Adrenal gland (tissue), 12 donors: ENCODE results near the gene MYO9A. TPM values are rescaled to one million over a fixed set of nuclear protein-coding genes. Genes with fewer than 3 reads are reported as not detected.

Experiments used
- DNase-seq, 7 donors: peaks; one replicate each; pipeline ENCODE4 v3.0.0-alpha.2; 2019 to 2020
- H3K27ac ChIP-seq, 5 donors: fragments of 200-600 bp; sonication (generic) in 4 of 5; 1 replicate in 3 of 5; 2 replicates in 2 of 5; pipeline versions ENCODE4 v1.5.1 to v1.8.0; 2016 to 2020; ENCODE audit warnings: mild to moderate bottlenecking in 1 of 5
- H3K27me3 ChIP-seq: fragments of 200-600 bp; 2 replicates; pipeline ENCODE4 v1.8.0; 2021
- H3K36me3 ChIP-seq, 2 donors: fragments of 200-600 bp; replicated peaks in 1 of 2; 1 replicate in 1 of 2; 2 replicates in 1 of 2; pipeline versions ENCODE4 v1.5.1 to v1.8.0; 2018 to 2022
- H3K4me1 ChIP-seq, 2 donors: fragments of 200-600 bp; replicated peaks in 1 of 2; 1 replicate in 1 of 2; 2 replicates in 1 of 2; pipeline versions ENCODE4 v1.5.1 to v1.8.0; 2018 to 2021
- H3K4me3 ChIP-seq, 4 donors: fragments of 200-600 bp; sonication (generic) in 3 of 4; one replicate each; pipeline ENCODE4 v1.5.1; 2016 to 2018
- H3K9me3 ChIP-seq, 3 donors: fragments of 200-600 bp; sonication (generic) in 1 of 3; replicated peaks in 1 of 3; 1 replicate in 2 of 3; 2 replicates in 1 of 3; pipeline versions ENCODE4 v1.5.1 to v1.8.0; 2016 to 2021
- POLR2A ChIP-seq, 2 donors: fragments of 450-650 bp; IDR thresholded peaks; one replicate each; pipeline ENCODE4 v1.6.1; 2017; ENCODE audit warnings: antibody characterized with exemption in 2 of 2, mild to moderate bottlenecking in 2 of 2, moderate library complexity in 1 of 2
- WGBS, 4 donors: extraction: QIAGEN DNeasy Blood & Tissue Kit in 2 of 4; methylation state at CpG; one replicate each; pipeline versions ENCODE4 v1.1.5 to v1.1.7; 2013 to 2017; 5-methylcytosine and 5-hydroxymethylcytosine counted together
- intact Hi-C, 2 donors: fragments of 100-400 bp; cut with DNase I; formaldehyde crosslinking; loops; one replicate each; pipeline versions ENCODE4 v1.14.1 to v1.15.0; 2022 to 2023
- polyA plus RNA-seq, 3 donors: library from polyadenylated mRNA; stranded (reverse); fragments of 200-250 nt in 2 of 3; fragments of 350-450 nt in 1 of 3; fragmentation: Illumina TruSeq in 1 of 3; extraction: RNeasy Lipid Tissue Mini Kit (QIAGEN cat#74804) in 1 of 3; gene quantifications; one replicate each; pipeline ENCODE4 v1.2.3, GENCODE V29; 2013 to 2014
- total RNA-seq, 9 donors: library from RNA; depleted of rRNA in 4 of 9; stranded (reverse); fragments of >200 nt in 4 of 9; fragments of 120-200 nt in 1 of 9; fragmentation: NEBNext Ultra II Directional in 1 of 9; extraction: Animal tissue kit (Norgen Biotek cat#: 25700) in 1 of 9; gene quantifications; one replicate each; pipeline versions ENCODE4 v1.1.0 to v1.2.4, GENCODE V29; 2013 to 2023
- TF ChIP-seq, protein P1 (sequence below), 6 experiments: fragments of 450-650 bp in 4 of 6; fragments of 200-600 bp in 2 of 6; sonication (generic) in 1 of 6; IDR thresholded peaks; 1 replicate in 5 of 6; 2 replicates in 1 of 6; pipeline versions ENCODE4 v1.5.1 to v1.8.0; 2016 to 2021; ENCODE audit warnings: antibody characterized with exemption in 6 of 6, mild to moderate bottlenecking in 2 of 6, moderate library complexity in 1 of 6
- donor health status: healthy with polysubstance abuse.
- donor health status: Bipolar disorder and iron deficiency.
- donor health status: DM: yes; HTN: yes; CAD: no.
- donor health status: DM: no; HTN: no; CAD: no.
- donor health status: DM: no; HTN: no; CAD: no.
- donor health status: DM: yes; HTN: yes; CAD: no.

Gene MYO9A
- total and polyA plus RNA-seq, 12 donors = 3.0 to 34.0 (median 19.8) TPM

- no peaks in the 10 kb centered on the region for H3K4me1 ChIP-seq
- no peaks in the 10 kb centered on the region for H3K9me3 ChIP-seq
- WGBS, 4 donors = 71 to 84% (median 76%) methylated on average over 4 of the region's 4 CpGs
- intact Hi-C loops = no loop called here
- TF ChIP-seq POLR2A (IDR thresholded peaks at IDR 0.05) = no peak
- TF ChIP-seq, protein P1, sequence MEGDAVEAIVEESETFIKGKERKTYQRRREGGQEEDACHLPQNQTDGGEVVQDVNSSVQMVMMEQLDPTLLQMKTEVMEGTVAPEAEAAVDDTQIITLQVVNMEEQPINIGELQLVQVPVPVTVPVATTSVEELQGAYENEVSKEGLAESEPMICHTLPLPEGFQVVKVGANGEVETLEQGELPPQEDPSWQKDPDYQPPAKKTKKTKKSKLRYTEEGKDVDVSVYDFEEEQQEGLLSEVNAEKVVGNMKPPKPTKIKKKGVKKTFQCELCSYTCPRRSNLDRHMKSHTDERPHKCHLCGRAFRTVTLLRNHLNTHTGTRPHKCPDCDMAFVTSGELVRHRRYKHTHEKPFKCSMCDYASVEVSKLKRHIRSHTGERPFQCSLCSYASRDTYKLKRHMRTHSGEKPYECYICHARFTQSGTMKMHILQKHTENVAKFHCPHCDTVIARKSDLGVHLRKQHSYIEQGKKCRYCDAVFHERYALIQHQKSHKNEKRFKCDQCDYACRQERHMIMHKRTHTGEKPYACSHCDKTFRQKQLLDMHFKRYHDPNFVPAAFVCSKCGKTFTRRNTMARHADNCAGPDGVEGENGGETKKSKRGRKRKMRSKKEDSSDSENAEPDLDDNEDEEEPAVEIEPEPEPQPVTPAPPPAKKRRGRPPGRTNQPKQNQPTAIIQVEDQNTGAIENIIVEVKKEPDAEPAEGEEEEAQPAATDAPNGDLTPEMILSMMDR (IDR thresholded peaks at IDR 0.05) = no peak
- no peaks in the 10 kb centered on the region for H3K36me3 ChIP-seq
- no peaks in the 10 kb centered on the region for H3K27me3 ChIP-seq
- no peak overlapping the region for H3K27ac ChIP-seq
- no peak overlapping the region for H3K4me3 ChIP-seq
- no peak for DNase-seq
These were observed 45.8 kb upstream of the MYO9A start for GRCh38 chr15:72163719-72164118.

- H3K36me3 ChIP-seq = no peaks in the 10 kb centered on the region
- 84 to 95% (median 92%) methylated on average over 2 to 5 of the region's 5 CpGs for WGBS, 4 donors
- H3K27me3 ChIP-seq = no peaks in the 10 kb centered on the region
- DNase-seq = no peak
- no peak overlapping the region for H3K27ac ChIP-seq
- H3K4me3 ChIP-seq = no peak overlapping the region
- no peaks in the 10 kb centered on the region for H3K4me1 ChIP-seq
- H3K9me3 ChIP-seq = no peaks in the 10 kb centered on the region
- intact Hi-C loops = no loop called here
- no peak for TF ChIP-seq POLR2A (IDR thresholded peaks at IDR 0.05)
These were observed 44.6 kb upstream of the MYO9A start for GRCh38 chr15:72162569-72162968.

DNA sequence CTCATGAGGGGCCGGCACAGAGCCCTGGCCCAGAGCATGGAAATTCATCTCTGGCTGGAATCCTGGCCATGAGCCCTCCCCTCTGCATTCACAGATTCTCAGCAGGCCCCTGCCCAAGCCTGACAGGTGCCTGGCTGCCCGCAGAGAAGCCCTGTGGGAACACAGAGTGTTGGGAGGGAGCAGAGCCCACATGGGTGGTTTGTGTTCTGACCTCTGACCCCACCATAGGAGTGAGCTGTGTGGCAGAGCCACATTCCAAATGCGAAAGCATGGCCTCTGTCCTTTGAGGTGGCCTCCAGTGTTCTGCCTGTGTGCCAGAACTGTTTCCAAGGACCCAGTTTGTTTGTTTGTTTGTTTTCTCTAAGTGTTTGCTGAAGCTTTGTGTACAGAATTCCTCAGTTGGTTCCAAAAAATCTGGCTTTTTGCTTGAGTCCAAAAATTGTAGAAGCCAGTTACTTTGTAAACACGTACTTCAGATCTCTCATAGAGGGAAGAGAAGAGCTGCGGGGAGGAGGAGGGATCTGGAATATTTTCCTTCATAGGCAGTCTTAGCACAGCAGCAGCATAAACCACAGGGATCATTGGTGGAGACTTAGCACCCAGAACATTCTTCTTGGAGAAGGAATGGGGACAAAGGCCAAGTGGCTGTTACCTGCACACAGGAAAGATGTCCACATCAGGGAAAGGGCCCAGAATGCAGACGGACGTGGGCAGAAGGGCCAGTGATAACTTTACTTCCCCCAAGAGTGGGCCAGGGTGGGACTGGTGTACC is 43.6 kb upstream of the MYO9A start:
- Histone ChIP-seq H3K27ac (no peak overlapping the region), H3K36me3 (no peaks in the 10 kb centered on the region), H3K9me3 (no peaks in the 10 kb centered on the region), H3K4me1 (no peaks in the 10 kb centered on the region), H3K4me3 (no peak overlapping the region), H3K27me3 (no peaks in the 10 kb centered on the region)
- intact Hi-C loops = no loop called here
- WGBS, 4 donors = 85 to 92% (median 89%) methylated on average over 6 to 7 of the region's 7 CpGs
- TF ChIP-seq POLR2A (IDR thresholded peaks at IDR 0.05) = no peak
- TF ChIP-seq, protein P1 (IDR thresholded peaks at IDR 0.05) = no peak
- DNase-seq = no peak

- H3K4me1 ChIP-seq = no peaks in the 10 kb centered on the region
- H3K9me3 ChIP-seq = no peaks in the 10 kb centered on the region
- intact Hi-C loops = no loop called here
These were observed 42.8 kb upstream of the MYO9A start for GRCh38 chr15:72160696-72161245.

More at GRCh38 chr15:72160696-72161245, 42.8 kb upstream of the MYO9A start:
- Histone ChIP-seq H3K27me3 (no peaks in the 10 kb centered on the region), H3K4me3 (no peak overlapping the region), H3K27ac (no peak overlapping the region), H3K36me3 (no peaks in the 10 kb centered on the region)
- TF ChIP-seq, protein P1 (IDR thresholded peaks at IDR 0.05) = no peak
- TF ChIP-seq POLR2A (IDR thresholded peaks at IDR 0.05) = no peak
- WGBS, 4 donors = 89 to 96% (median 92%) methylated on average over 5 of the region's 5 CpGs
- no peak for DNase-seq
